Measurements from ENCODE around the gene SPIN2A.

DNA sequence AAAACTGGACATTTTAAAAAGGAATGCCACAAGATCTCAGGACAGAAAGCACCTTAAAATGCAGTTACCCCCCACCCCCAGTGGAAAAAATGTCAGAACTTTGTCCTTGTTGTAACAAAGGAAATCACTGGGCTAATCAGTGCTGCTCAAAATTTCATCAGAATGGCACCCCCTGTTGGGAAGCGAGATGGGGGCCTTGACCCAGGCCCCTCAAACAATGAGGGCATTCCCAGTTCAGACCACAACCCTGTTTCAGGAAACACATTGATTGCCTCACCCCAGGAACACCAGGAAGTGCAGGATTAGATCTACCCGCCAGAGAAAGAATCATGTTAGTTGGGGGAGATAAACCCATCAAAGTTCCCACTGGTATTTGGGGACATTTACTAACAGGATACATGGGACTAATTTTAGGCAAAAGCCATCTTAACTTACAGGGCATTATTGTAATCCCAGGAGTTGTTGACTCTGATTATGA lies 32.2 kb downstream of the SPIN2A start:
- TF ChIP-seq, protein P1, sequence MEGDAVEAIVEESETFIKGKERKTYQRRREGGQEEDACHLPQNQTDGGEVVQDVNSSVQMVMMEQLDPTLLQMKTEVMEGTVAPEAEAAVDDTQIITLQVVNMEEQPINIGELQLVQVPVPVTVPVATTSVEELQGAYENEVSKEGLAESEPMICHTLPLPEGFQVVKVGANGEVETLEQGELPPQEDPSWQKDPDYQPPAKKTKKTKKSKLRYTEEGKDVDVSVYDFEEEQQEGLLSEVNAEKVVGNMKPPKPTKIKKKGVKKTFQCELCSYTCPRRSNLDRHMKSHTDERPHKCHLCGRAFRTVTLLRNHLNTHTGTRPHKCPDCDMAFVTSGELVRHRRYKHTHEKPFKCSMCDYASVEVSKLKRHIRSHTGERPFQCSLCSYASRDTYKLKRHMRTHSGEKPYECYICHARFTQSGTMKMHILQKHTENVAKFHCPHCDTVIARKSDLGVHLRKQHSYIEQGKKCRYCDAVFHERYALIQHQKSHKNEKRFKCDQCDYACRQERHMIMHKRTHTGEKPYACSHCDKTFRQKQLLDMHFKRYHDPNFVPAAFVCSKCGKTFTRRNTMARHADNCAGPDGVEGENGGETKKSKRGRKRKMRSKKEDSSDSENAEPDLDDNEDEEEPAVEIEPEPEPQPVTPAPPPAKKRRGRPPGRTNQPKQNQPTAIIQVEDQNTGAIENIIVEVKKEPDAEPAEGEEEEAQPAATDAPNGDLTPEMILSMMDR (IDR thresholded peaks at IDR 0.05) = no peak
- TF ChIP-seq EZH2 (IDR thresholded peaks at IDR 0.05) (no peak), EZH2phosphoT487 (IDR thresholded peaks at IDR 0.05) (no peak)

Measured in neural progenitor cell (in vitro differentiated cells).